ENCODE measurements around the gene KCNK7. TPM values are rescaled to one million over a fixed set of nuclear protein-coding genes. Genes with fewer than 3 reads are reported as not detected.

KCNK7 gene
- total and polyA plus RNA-seq, 2 experiments from 2014 or later: 0.37 TPM; not detected in 1

DNA sequence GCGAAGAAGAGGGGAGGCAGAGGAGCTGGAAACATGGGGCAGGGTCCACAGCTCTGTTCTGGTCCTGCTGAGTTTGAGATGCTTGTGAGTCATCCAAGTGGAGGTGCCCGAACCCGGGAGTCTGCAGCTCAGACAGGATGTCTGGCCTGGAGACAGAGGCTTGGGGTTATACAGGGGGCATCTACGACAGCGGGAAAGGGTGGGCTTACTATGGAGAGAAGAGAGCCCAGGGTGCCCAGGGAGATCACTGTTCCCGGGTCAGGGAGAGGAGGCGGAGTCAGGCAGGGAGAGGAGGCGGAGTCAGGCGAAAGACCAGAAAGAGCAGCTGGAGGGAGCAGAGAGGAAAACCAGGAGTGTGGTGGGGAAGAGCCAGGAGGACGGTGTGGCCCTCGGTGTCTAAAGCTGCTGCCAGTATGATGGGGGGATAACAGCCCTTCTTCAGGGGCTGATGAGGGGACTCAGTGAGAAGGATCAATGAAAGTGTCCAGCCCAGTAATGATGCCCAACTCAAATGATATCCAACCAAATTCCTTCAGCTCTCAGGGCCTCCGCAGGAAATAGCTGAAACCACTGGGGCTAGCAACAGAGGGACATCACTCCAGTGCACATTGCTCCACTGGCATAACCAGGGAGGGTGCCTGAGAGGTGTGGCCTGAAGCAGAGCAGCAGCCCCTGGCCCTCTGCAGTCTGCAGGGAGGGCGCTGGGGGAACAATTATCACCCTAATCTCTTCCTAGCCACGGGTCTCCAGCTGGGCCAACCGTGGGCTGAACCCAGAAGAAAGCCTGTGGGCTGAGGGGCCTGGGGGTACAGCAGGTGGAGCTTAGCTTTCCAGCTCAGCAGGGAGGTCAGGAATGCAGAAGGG, 34.8 kb downstream of the KCNK7 start:
- Histone ChIP-seq H3K79me2 (peaks cover 11% of the 10 kb centered on the region), H3K4me3 (no peak overlapping the region), H2AFZ (no peak overlapping the region), H3K4me1 (ENCODE audit: insufficient read depth) (peaks cover 44% of the 10 kb centered on the region), H3K9me2 (replicated peaks; ENCODE audit: insufficient read depth) (no peaks in the 10 kb centered on the region), H3K27me3 (no peaks in the 10 kb centered on the region), H4K20me1 (ENCODE audit: insufficient read depth, poor library complexity, severe bottlenecking) (no peaks in the 10 kb centered on the region), H3K36me3 (replicated peaks; ENCODE audit: insufficient read depth, low read depth) (no peaks in the 10 kb centered on the region), H3K9me3 (ENCODE audit: low read depth) (no peaks in the 10 kb centered on the region), H3K27ac (peak overlapping the region; percentile 98), H3K4me2 (no peak overlapping the region)
- TF ChIP-seq EZH2 (IDR thresholded peaks at IDR 0.05; ENCODE audit: borderline replicate concordance) (no peak), EZH2phosphoT487 (IDR thresholded peaks at IDR 0.05; ENCODE audit: low read depth, severe bottlenecking, unreplicated experiment) (no peak), CTCF (IDR thresholded peaks at IDR 0.05; ENCODE audit: poor library complexity) (no peak)
- WGBS (ENCODE audit: low lambda C conversion rate, missing lambda C conversion rate): 24% methylated on average over 15 of the region's 15 CpGs
- DNase-seq (ENCODE audit: low spot score): peak; percentile 69

- peaks cover 18% of the 10 kb centered on the region for H3K79me2 ChIP-seq
- no peak overlapping the region for H2AFZ ChIP-seq
- no peak for TF ChIP-seq EZH2phosphoT487 (IDR thresholded peaks at IDR 0.05; ENCODE audit: low read depth, severe bottlenecking, unreplicated experiment)
- no peak for TF ChIP-seq EZH2 (IDR thresholded peaks at IDR 0.05; ENCODE audit: borderline replicate concordance)
- TF ChIP-seq CTCF (IDR thresholded peaks at IDR 0.05; ENCODE audit: poor library complexity): no peak
- H3K27me3 ChIP-seq: no peaks in the 10 kb centered on the region
- no peak overlapping the region for H3K4me3 ChIP-seq
- no peaks in the 10 kb centered on the region for H3K36me3 ChIP-seq (replicated peaks; ENCODE audit: insufficient read depth, low read depth)
- no peaks in the 10 kb centered on the region for H3K9me2 ChIP-seq (replicated peaks; ENCODE audit: insufficient read depth)
- H3K27ac ChIP-seq: peak overlapping the region; percentile 98
- H3K4me2 ChIP-seq: no peak overlapping the region
- H4K20me1 ChIP-seq (ENCODE audit: insufficient read depth, poor library complexity, severe bottlenecking): no peaks in the 10 kb centered on the region
- 44% methylated on average over 5 of the region's 5 CpGs for WGBS (ENCODE audit: low lambda C conversion rate, missing lambda C conversion rate)
- H3K4me1 ChIP-seq (ENCODE audit: insufficient read depth): peaks cover 51% of the 10 kb centered on the region
- peak; percentile 65 for DNase-seq (ENCODE audit: low spot score)
- H3K9me3 ChIP-seq (ENCODE audit: low read depth): no peaks in the 10 kb centered on the region
Observed at GRCh38 chr11:65559951-65560537, 35.6 kb downstream of the KCNK7 start.

DNA sequence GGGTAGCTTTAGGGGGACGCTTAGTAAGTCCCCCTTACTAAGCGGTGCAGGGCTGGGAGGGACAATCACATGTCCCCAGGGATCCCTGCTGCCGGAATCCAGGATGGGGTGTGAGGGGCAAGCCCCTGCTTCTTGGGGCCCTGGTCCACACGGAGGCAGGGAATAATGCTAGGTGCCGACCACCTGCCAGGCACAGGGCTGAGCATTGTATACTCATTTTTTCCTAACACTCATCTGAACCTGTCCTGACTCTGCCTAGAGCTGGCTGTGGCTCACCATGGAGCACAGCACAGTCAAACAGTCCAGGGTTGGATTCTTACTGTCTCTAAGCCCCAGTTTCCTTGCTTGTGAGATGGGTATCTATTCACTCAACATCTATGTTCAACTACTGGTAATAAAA, 36.1 kb downstream of the KCNK7 start:
- H2AFZ ChIP-seq: no peak overlapping the region
- 86% methylated on average over 5 of the region's 5 CpGs for WGBS (ENCODE audit: low lambda C conversion rate, missing lambda C conversion rate)
- peaks cover 23% of the 10 kb centered on the region for H3K79me2 ChIP-seq
- no peak overlapping the region for H3K4me3 ChIP-seq
- no peaks in the 10 kb centered on the region for H3K36me3 ChIP-seq (replicated peaks; ENCODE audit: insufficient read depth, low read depth)
- H3K4me2 ChIP-seq: peak overlapping the region; percentile 96
- H3K4me1 ChIP-seq (ENCODE audit: insufficient read depth): peaks cover 51% of the 10 kb centered on the region
- TF ChIP-seq CTCF (IDR thresholded peaks at IDR 0.05; ENCODE audit: poor library complexity) (no peak), EZH2phosphoT487 (IDR thresholded peaks at IDR 0.05; ENCODE audit: low read depth, severe bottlenecking, unreplicated experiment) (no peak), EZH2 (IDR thresholded peaks at IDR 0.05; ENCODE audit: borderline replicate concordance) (no peak)
- H3K9me3 ChIP-seq (ENCODE audit: low read depth): no peaks in the 10 kb centered on the region
- DNase-seq (ENCODE audit: low spot score): no peak
- peak overlapping the region; percentile 98 for H3K27ac ChIP-seq
- no peaks in the 10 kb centered on the region for H3K27me3 ChIP-seq
- no peaks in the 10 kb centered on the region for H3K9me2 ChIP-seq (replicated peaks; ENCODE audit: insufficient read depth)
- no peaks in the 10 kb centered on the region for H4K20me1 ChIP-seq (ENCODE audit: insufficient read depth, poor library complexity, severe bottlenecking)

Measured in hepatocyte (in vitro differentiated cells).